GM19438 (cell line): ENCODE results near the gene IRF7.

Experiments used
- ATAC-seq: cut with Tn5 transposase; IDR thresholded peaks from one replicate; pipeline ENCODE4 v1.9.1; 2021; ENCODE audit warnings: low read depth; ENCODE audit not compliant: unreplicated experiment

IRF7 gene

GRCh38 chr11:641806-642370 lies 26.1 kb upstream of the IRF7 start:
- ATAC-seq = no peak

- no peak for ATAC-seq
Measured at GRCh38 chr11:640021-640706, 24.4 kb upstream of the IRF7 start.

- ATAC-seq = no peak
Measured at GRCh38 chr11:639332-639955, 23.7 kb upstream of the IRF7 start.

GRCh38 chr11:638631-639331 lies 23.0 kb upstream of the IRF7 start:
- ATAC-seq = no peak

- ATAC-seq = no peak
Measured at GRCh38 chr11:637593-638521, 22.1 kb upstream of the IRF7 start.

GRCh38 chr11:637333-637592 lies 21.5 kb upstream of the IRF7 start:
- ATAC-seq = no peak

- no peak for ATAC-seq
Measured at GRCh38 chr11:636511-637332, 21.0 kb upstream of the IRF7 start, which contains the start of gene DRD4. Gene DRD4 (plus strand): TSS chr11:637269. CDS start chr11:637305, 36 bp downstream.

- no peak for ATAC-seq
Measured at GRCh38 chr11:635945-636510, 20.3 kb upstream of the IRF7 start.

GRCh38 chr11:630871-631270 lies 15.1 kb upstream of the IRF7 start:
- no peak for ATAC-seq

- ATAC-seq = no peak
Measured at GRCh38 chr11:629237-629583, 13.5 kb upstream of the IRF7 start.

- ATAC-seq = no peak
Measured at GRCh38 chr11:628056-628455, 12.3 kb upstream of the IRF7 start.

GRCh38 chr11:627308-627576 lies 11.5 kb upstream of the IRF7 start:
- no peak for ATAC-seq

- no peak for ATAC-seq
Measured at GRCh38 chr11:626475-627307, 10.9 kb upstream of the IRF7 start, which contains the start of gene SCT. Gene SCT (minus strand): TSS chr11:627181. CDS start chr11:627143, 38 bp downstream.

GRCh38 chr11:625636-626268 lies 10.0 kb upstream of the IRF7 start:
- ATAC-seq = no peak

- ATAC-seq = no peak
Measured at GRCh38 chr11:624705-625635, 9.2 kb upstream of the IRF7 start, which contains the start of gene CDHR5. Gene CDHR5 (minus strand): TSS chr11:624955. CDS start chr11:624902, 53 bp downstream.

GRCh38 chr11:623999-624704 lies 8.4 kb upstream of the IRF7 start:
- ATAC-seq = no peak
